Measurements from ENCODE around the gene PRKG1.

PRKG1 gene

GRCh38 chr10:51074238-51075028, at the start of gene PRKG1:
Gene PRKG1, plus strand, starts transcription at chr10:51074487.
- no peak for FAIRE-seq

GRCh38 chr10:51028420-51028819, 45.9 kb upstream of the PRKG1 start:
- no peak for FAIRE-seq

- FAIRE-seq: no peak
These were observed 45.1 kb upstream of the PRKG1 start for GRCh38 chr10:51029172-51029641.

- no peak for FAIRE-seq
These were observed 43.8 kb upstream of the PRKG1 start for GRCh38 chr10:51030480-51030879.

GRCh38 chr10:51031950-51032349, 42.3 kb upstream of the PRKG1 start:
- FAIRE-seq: no peak

- FAIRE-seq: no peak
These were observed 39.5 kb upstream of the PRKG1 start for GRCh38 chr10:51034769-51035168.

- FAIRE-seq: no peak
These were observed 38.9 kb upstream of the PRKG1 start for GRCh38 chr10:51035344-51035743.

GRCh38 chr10:51045871-51046270, 28.4 kb upstream of the PRKG1 start:
- no peak for FAIRE-seq

- FAIRE-seq: no peak
These were observed 27.6 kb upstream of the PRKG1 start for GRCh38 chr10:51046654-51047053.

- no peak for FAIRE-seq
These were observed 26.4 kb upstream of the PRKG1 start for GRCh38 chr10:51047857-51048256.

- no peak for FAIRE-seq
These were observed 25.5 kb upstream of the PRKG1 start for GRCh38 chr10:51048792-51049191.

GRCh38 chr10:51052163-51052562, 22.1 kb upstream of the PRKG1 start:
- FAIRE-seq: no peak

GRCh38 chr10:51057925-51058324, 16.4 kb upstream of the PRKG1 start:
- FAIRE-seq: no peak

- no peak for FAIRE-seq
These were observed 11.1 kb upstream of the PRKG1 start for GRCh38 chr10:51063166-51063565.

- peak; percentile 97 for FAIRE-seq
These were observed 10.4 kb upstream of the PRKG1 start for GRCh38 chr10:51063659-51064535.

- no peak for FAIRE-seq
These were observed 8.1 kb upstream of the PRKG1 start for GRCh38 chr10:51066231-51066630.

GRCh38 chr10:51072210-51072609, 2.1 kb upstream of the PRKG1 start:
- no peak for FAIRE-seq

GRCh38 chr10:51072921-51073434, 1.3 kb upstream of the PRKG1 start:
- FAIRE-seq: no peak

GRCh38 chr10:51073453-51074237, 642 bp upstream of the PRKG1 start:
- FAIRE-seq: no peak

GRCh38 chr10:51075043-51075872, 971 bp downstream of the PRKG1 start:
- no peak for FAIRE-seq

GRCh38 chr10:51075873-51076229, 1.6 kb downstream of the PRKG1 start:
- no peak for FAIRE-seq

- FAIRE-seq: no peak
These were observed 2.1 kb downstream of the PRKG1 start for GRCh38 chr10:51076299-51076841.

Data from endometrium (tissue), 2 donors.